HG02623 (cell line): ENCODE measurements around the gene VAMP5.
A peak's percentile ranks its signal among the peaks of the same experiment; 100 is the strongest.

Experiments used
- ATAC-seq: cut with Tn5 transposase; IDR thresholded peaks from one replicate; pipeline ENCODE4 v1.9.1; 2021; ENCODE audit warnings: moderate library complexity; ENCODE audit not compliant: unreplicated experiment

The VAMP5 gene

GRCh38 chr2:85628658-85629057, 44.4 kb downstream of the VAMP5 start:
- no peak for ATAC-seq

- no peak for ATAC-seq
Observed at GRCh38 chr2:85631316-85631715, 47.1 kb downstream of the VAMP5 start.

GRCh38 chr2:85635011-85635410, 50.8 kb downstream of the VAMP5 start:
- no peak for ATAC-seq

- ATAC-seq = no peak
Observed at GRCh38 chr2:85635636-85636035, 51.4 kb downstream of the VAMP5 start.

DNA sequence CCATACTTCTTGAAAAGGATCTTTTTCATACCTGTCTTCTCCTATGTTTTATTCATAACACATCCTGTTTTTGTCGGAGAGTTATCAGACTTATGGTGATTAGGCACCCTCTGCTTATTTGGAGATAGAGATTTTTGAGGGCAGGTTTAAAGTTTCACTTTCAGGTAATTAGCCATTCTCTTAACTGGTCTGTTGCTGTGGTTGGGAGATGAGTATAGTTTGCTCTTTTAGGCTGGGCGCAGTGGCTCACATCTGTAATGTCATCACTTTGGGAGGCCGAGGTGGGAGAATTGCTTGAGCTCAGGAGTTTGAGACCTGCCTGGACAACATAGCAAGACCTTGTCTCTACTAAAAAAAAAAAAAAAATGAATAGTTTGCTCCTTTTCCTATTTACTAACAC, 58.5 kb downstream of the VAMP5 start:
- peak; percentile 48 for ATAC-seq
